Colonic mucosa (tissue), 4 donors: ENCODE results near the gene ITPK1. TPM values are rescaled to one million over a fixed set of nuclear protein-coding genes. Genes with fewer than 3 reads are reported as not detected.
A peak's percentile ranks its signal among the peaks of the same experiment; 100 is the strongest.

ENCODE experiments used
- DNase-seq: peaks from one replicate; pipeline ENCODE4 v3.0.0-alpha.2; 2020
- H3K27ac ChIP-seq: fragments of 200-600 bp; one replicate; pipeline ENCODE4 v1.8.0; 2021
- H3K27me3 ChIP-seq: fragments of 200-600 bp; one replicate; pipeline ENCODE4 v1.8.0; 2021
- H3K36me3 ChIP-seq: fragments of 200-600 bp; one replicate; pipeline ENCODE4 v1.8.0; 2021
- H3K4me1 ChIP-seq: fragments of 200-600 bp; one replicate; pipeline ENCODE4 v1.8.0; 2021; ENCODE audit warnings: mild to moderate bottlenecking
- H3K4me3 ChIP-seq: fragments of 200-600 bp; one replicate; pipeline ENCODE4 v1.8.0; 2021
- H3K9ac ChIP-seq, 2 donors: one replicate each; pipeline ENCODE4 v1.7.0; 2013; ENCODE audit warnings: control low read depth in 2 of 2, low read depth in 2 of 2, low read length in 2 of 2
- H3K9me3 ChIP-seq: fragments of 200-600 bp; one replicate; pipeline ENCODE4 v1.8.0; 2021
- intact Hi-C: fragments of 100-400 bp; cut with DNase I; formaldehyde crosslinking; loops from one replicate; pipeline ENCODE4 v1.14.1; 2022
- total RNA-seq, 2 donors: library from RNA; stranded (reverse); fragmentation: NEBNext Ultra II Directional in 1 of 2; extraction: Animal tissue kit (Norgen Biotek cat#: 25700) in 1 of 2; gene quantifications; one replicate each; pipeline ENCODE4 v1.2.1, GENCODE V29; 2021
- TF ChIP-seq, protein P1 (sequence below): fragments of 200-600 bp; IDR thresholded peaks from one replicate; pipeline ENCODE4 v1.8.0; 2022; ENCODE audit warnings: antibody characterized with exemption, mild to moderate bottlenecking
- donor health status: healthy.
- donor health status: DM: no; HTN: no; CAD: no.
- donor health status: DM: no; HTN: no; CAD: no.

The ITPK1 gene
- total RNA-seq, 2 donors from 2014 or later: 118 to 134 TPM

DNA sequence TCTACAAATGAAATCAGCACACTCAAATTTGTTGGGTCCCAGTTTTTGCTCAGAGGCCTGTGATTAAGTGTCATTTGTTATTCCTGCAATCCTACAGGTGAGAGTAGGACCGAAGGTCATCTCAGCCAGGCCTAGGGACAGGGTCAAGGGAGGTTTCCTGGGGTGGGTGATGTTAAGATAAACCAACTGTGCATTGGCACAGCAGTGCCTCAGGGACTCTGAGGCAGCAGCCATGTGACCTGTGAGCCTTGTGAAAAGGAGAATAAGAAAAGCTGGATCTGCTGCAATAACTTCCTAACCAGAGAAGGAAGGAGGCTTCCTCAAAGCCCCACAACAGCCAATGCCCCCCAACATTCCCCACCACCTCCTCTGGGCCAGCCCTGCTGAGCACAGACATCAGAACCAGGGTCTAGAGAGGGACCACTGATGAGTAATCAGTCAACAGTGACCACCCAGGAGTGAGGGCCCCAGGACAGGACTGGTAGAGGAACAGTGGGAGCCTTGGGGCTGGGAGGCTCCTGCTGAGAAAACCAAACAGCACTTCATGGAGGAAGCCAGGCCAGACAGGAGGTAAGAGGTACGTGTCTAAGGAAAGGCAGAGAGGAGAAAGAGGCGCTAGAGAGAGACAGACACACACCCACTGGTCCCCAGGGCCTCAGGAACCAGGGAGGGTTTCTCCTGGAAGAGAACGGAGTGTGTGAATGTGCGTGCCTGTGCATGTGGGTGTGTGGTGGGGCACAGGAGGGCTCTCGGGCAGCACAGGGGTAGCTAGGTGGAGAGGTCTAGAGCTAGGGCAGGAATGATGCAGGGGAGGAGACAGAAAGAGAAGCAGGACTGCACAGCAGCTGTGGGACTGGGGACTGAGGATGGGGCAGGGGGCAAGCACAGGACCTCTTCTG is 82.4 kb downstream of the ITPK1 start:
- TF ChIP-seq, protein P1, sequence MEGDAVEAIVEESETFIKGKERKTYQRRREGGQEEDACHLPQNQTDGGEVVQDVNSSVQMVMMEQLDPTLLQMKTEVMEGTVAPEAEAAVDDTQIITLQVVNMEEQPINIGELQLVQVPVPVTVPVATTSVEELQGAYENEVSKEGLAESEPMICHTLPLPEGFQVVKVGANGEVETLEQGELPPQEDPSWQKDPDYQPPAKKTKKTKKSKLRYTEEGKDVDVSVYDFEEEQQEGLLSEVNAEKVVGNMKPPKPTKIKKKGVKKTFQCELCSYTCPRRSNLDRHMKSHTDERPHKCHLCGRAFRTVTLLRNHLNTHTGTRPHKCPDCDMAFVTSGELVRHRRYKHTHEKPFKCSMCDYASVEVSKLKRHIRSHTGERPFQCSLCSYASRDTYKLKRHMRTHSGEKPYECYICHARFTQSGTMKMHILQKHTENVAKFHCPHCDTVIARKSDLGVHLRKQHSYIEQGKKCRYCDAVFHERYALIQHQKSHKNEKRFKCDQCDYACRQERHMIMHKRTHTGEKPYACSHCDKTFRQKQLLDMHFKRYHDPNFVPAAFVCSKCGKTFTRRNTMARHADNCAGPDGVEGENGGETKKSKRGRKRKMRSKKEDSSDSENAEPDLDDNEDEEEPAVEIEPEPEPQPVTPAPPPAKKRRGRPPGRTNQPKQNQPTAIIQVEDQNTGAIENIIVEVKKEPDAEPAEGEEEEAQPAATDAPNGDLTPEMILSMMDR: no peak
- H3K27me3 ChIP-seq: no peaks in the 10 kb centered on the region
- no peaks in the 10 kb centered on the region for H3K36me3 ChIP-seq
- intact Hi-C loops: no loop called here
- no peaks in the 10 kb centered on the region for H3K9me3 ChIP-seq
- peak overlapping the region in 1 of 2 donors; percentile 12 for H3K9ac ChIP-seq
- no peak for DNase-seq
- H3K4me1 ChIP-seq: peaks cover 26% of the 10 kb centered on the region
- H3K27ac ChIP-seq: no peak overlapping the region
- no peak overlapping the region for H3K4me3 ChIP-seq

DNA sequence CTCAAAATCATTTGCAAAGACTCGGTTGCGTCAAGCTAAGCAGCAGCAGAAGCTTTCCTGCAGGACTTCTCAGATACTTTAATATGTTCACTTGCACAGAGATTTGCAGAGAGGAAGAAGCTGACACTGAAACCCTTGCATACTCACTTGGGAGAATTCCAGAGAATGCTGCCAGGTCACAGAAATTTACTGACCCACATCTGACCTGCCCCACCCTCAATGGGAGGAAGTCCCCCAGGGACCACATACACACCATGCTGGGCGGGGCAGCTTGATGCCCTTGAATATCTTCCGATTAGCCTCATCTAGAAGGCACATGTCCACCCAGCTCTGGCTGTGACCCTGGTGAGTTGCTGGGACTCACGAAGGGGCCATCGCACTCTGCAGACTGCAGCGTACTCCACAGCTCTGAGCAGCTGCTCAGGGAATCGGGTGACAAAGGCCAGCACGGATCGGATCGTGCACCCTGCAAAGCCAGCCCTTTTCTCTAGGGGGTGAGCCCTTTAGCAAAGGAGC is 83.2 kb downstream of the ITPK1 start:
- peaks cover 26% of the 10 kb centered on the region for H3K4me1 ChIP-seq
- no peak for DNase-seq
- H3K27ac ChIP-seq: no peak overlapping the region
- H3K27me3 ChIP-seq: no peaks in the 10 kb centered on the region
- H3K9ac ChIP-seq: peak overlapping the region in 1 of 2 donors; percentile 12
- intact Hi-C loops: no loop called here
- no peak overlapping the region for H3K4me3 ChIP-seq
- TF ChIP-seq, protein P1: no peak
- no peaks in the 10 kb centered on the region for H3K36me3 ChIP-seq
- no peaks in the 10 kb centered on the region for H3K9me3 ChIP-seq

DNA sequence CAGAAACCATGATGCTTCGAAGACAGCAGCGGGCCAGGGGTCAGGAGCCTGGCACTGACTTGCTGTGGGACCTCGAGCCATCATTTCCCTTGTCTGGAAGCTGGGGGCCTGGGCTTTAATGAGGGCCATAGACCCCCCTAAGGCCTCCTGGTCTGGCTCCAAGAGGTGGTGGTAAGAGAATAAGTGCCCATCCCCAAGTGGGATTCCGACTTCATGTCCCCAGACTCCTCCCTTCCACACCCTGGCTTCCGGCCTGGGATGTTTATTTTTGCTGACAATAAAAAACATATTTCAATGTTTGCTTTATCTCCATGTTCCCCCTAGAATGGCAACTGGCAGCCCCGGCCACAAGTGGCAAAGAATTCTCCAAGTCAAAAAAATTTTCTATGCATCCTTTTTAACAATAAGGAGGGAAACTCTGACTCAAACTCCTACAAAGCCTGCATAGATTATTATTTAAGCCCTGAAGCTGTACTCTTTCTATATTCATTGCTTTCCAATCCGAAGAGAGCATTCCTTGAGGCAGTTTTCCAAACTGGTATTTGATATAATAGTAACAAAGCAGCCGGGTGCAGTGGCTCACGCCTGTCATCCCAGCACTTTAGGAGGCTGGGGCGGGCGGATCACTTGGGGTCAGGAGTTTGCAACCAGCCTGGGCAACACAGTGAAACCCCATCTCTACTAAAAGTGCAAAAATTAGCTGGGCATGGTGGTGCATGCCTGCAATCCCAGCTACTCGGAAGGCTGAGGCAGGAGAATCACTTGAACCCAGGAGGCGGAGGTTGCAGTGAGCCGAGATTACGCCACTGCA is 84.0 kb downstream of the ITPK1 start:
- Histone ChIP-seq H3K9ac (no peak overlapping the region), H3K27ac (no peak overlapping the region), H3K4me1 (peaks cover 26% of the 10 kb centered on the region), H3K4me3 (no peak overlapping the region), H3K9me3 (no peaks in the 10 kb centered on the region), H3K27me3 (no peaks in the 10 kb centered on the region), H3K36me3 (no peaks in the 10 kb centered on the region)
- intact Hi-C loops: no loop called here
- TF ChIP-seq, protein P1: no peak
- no peak for DNase-seq

DNA sequence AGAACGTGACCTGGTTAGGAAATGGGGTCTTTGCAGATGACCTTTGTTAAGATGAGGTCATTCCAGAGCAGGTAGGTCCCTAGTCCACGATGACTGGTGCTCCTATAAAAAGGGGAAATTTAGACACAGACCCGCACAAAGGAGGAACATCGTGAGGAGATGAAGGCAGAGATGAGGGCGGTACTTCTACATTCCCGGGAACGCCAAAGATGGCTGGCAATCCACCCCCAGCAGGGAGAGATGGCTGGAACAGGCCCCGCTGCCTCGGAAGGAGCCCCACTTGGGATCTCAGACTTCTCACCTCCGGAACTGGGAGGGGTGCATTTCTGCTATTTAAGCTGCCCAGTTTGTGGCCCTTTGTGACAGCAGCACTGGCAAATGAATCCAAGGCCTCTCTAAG is 85.0 kb downstream of the ITPK1 start:
- Histone ChIP-seq H3K4me3 (no peak overlapping the region), H3K9ac (no peak overlapping the region), H3K27me3 (no peaks in the 10 kb centered on the region), H3K9me3 (no peaks in the 10 kb centered on the region), H3K4me1 (peaks cover 26% of the 10 kb centered on the region), H3K36me3 (no peaks in the 10 kb centered on the region), H3K27ac (no peak overlapping the region)
- TF ChIP-seq, protein P1: no peak
- DNase-seq: no peak
- intact Hi-C loops: no loop called here

DNA sequence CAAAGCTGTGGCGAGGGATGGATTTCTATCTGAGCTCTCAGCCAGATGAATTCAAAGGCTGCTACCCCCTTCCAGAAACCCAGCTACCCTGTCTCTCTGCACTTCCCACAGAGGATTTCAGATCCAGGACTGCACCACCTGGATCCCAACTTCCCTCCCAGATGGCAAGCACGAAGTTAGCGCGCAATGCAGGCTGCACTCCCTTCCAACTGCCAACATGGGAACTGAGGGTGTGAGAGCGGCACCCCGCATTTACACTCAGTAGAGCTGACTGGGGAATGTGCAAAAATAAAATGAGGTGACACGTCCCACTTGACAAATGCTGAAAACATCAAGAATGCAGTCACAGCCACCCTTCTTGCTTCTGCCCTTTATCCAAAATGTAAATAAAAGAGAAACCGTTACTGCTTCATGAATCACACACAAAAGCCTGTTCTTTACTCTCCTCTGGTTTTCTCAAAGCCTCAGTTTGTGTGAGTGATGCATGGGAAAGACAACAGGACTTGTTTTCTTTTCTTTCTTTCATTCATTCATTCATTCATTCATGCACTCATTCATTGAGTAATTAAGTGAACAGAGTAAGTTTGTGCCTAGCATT is 85.7 kb downstream of the ITPK1 start:
- TF ChIP-seq, protein P1: no peak
- Histone ChIP-seq H3K4me3 (no peak overlapping the region), H3K9ac (no peak overlapping the region), H3K36me3 (no peaks in the 10 kb centered on the region), H3K9me3 (no peaks in the 10 kb centered on the region), H3K4me1 (peaks cover 26% of the 10 kb centered on the region), H3K27me3 (no peaks in the 10 kb centered on the region), H3K27ac (no peak overlapping the region)
- no peak for DNase-seq
- intact Hi-C loops: no loop called here
